Measurements from ENCODE around the gene LRRC7.

The LRRC7 gene

GRCh38 chr1:69643266-69643665 lies 75.5 kb downstream of the LRRC7 start:
- H3K4me3 ChIP-seq (ENCODE audit: low read depth, low read length): no peak overlapping the region
- no peak for TF ChIP-seq CTCF (IDR thresholded peaks at IDR 0.05; ENCODE audit: low read depth, low read length)
- DNase-seq: no peak
- no peak overlapping the region for H3K27ac ChIP-seq
- H3K36me3 ChIP-seq: no peaks in the 10 kb centered on the region
- no peaks in the 10 kb centered on the region for H3K9me3 ChIP-seq (ENCODE audit: severe bottlenecking)
- H3K27me3 ChIP-seq (ENCODE audit: insufficient read depth, low read depth, severe bottlenecking): no peaks in the 10 kb centered on the region

GRCh38 chr1:69645477-69645876 lies 77.8 kb downstream of the LRRC7 start:
- H3K27me3 ChIP-seq (ENCODE audit: insufficient read depth, low read depth, severe bottlenecking): no peaks in the 10 kb centered on the region
- H3K36me3 ChIP-seq: no peaks in the 10 kb centered on the region
- no peak overlapping the region for H3K4me3 ChIP-seq (ENCODE audit: low read depth, low read length)
- H3K9me3 ChIP-seq (ENCODE audit: severe bottlenecking): no peaks in the 10 kb centered on the region
- DNase-seq: no peak
- no peak for TF ChIP-seq CTCF (IDR thresholded peaks at IDR 0.05; ENCODE audit: low read depth, low read length)
- no peak overlapping the region for H3K27ac ChIP-seq

GRCh38 chr1:69648486-69648885 lies 80.8 kb downstream of the LRRC7 start:
- DNase-seq: no peak
- Histone ChIP-seq H3K27ac (no peak overlapping the region), H3K4me3 (ENCODE audit: low read depth, low read length) (no peak overlapping the region), H3K27me3 (ENCODE audit: insufficient read depth, low read depth, severe bottlenecking) (no peaks in the 10 kb centered on the region), H3K9me3 (ENCODE audit: severe bottlenecking) (no peaks in the 10 kb centered on the region), H3K36me3 (no peaks in the 10 kb centered on the region)
- TF ChIP-seq CTCF (IDR thresholded peaks at IDR 0.05; ENCODE audit: low read depth, low read length): no peak

GRCh38 chr1:69649383-69649990 lies 81.8 kb downstream of the LRRC7 start:
- TF ChIP-seq CTCF (IDR thresholded peaks at IDR 0.05; ENCODE audit: low read depth, low read length): no peak
- H3K27me3 ChIP-seq (ENCODE audit: insufficient read depth, low read depth, severe bottlenecking): no peaks in the 10 kb centered on the region
- no peak overlapping the region for H3K4me3 ChIP-seq (ENCODE audit: low read depth, low read length)
- no peaks in the 10 kb centered on the region for H3K36me3 ChIP-seq
- H3K27ac ChIP-seq: no peak overlapping the region
- no peaks in the 10 kb centered on the region for H3K9me3 ChIP-seq (ENCODE audit: severe bottlenecking)
- DNase-seq: peak; percentile 57

GRCh38 chr1:69650779-69651178 lies 83.1 kb downstream of the LRRC7 start:
- H3K4me3 ChIP-seq (ENCODE audit: low read depth, low read length): no peak overlapping the region
- no peak for TF ChIP-seq CTCF (IDR thresholded peaks at IDR 0.05; ENCODE audit: low read depth, low read length)
- no peaks in the 10 kb centered on the region for H3K36me3 ChIP-seq
- no peak for DNase-seq
- H3K27me3 ChIP-seq (ENCODE audit: insufficient read depth, low read depth, severe bottlenecking): no peaks in the 10 kb centered on the region
- H3K9me3 ChIP-seq (ENCODE audit: severe bottlenecking): no peaks in the 10 kb centered on the region
- no peak overlapping the region for H3K27ac ChIP-seq

- H3K27ac ChIP-seq: no peak overlapping the region
- no peak overlapping the region for H3K4me3 ChIP-seq (ENCODE audit: low read depth, low read length)
- no peaks in the 10 kb centered on the region for H3K27me3 ChIP-seq (ENCODE audit: insufficient read depth, low read depth, severe bottlenecking)
- no peak for DNase-seq
- no peaks in the 10 kb centered on the region for H3K9me3 ChIP-seq (ENCODE audit: severe bottlenecking)
- TF ChIP-seq CTCF (IDR thresholded peaks at IDR 0.05; ENCODE audit: low read depth, low read length): no peak
- H3K36me3 ChIP-seq: no peaks in the 10 kb centered on the region
Measured at GRCh38 chr1:69651656-69652055, 83.9 kb downstream of the LRRC7 start.
